ENCODE results near the gene MT1F. TPM values are rescaled to one million over a fixed set of nuclear protein-coding genes. Genes with fewer than 3 reads are reported as not detected.

MT1F gene
- total and polyA plus RNA-seq, 9 of the 15 experiments (the other 6 are each of a cell fraction or from before 2014, with no cell fraction given): 0.18 to 0.68 (median 0.29) TPM; not detected in 5

DNA sequence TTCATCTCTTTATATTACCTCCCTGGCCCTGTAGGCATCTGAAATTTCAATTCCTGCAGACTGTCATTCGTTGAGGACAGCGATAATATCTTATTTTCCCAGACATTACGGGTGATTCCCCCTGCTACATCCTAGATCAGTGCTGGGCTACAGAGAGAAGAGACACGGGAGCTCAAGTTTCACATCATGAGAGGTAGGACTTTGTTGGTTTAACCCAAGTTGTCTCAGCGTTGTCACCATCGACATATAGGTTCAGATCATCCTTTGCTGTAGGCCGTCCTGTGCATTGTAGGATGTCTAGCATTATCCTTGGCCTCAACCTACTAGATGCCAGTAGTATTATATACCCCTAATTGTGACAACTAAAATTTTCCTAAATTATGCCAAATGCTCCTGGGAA, 43.8 kb downstream of the MT1F start:
- Histone ChIP-seq H3K27ac (ENCODE audit: extremely low read depth, low read depth, low read length) (no peak overlapping the region), H3K4me2 (ENCODE audit: insufficient read depth, low read length) (no peak overlapping the region), H3K36me3 (ENCODE audit: control insufficient read depth, insufficient read depth, low read length) (no peaks in the 10 kb centered on the region), H3K9me3 (replicated peaks; ENCODE audit: control insufficient read depth, insufficient read depth, low read depth, low read length) (no peaks in the 10 kb centered on the region), H3K79me2 (ENCODE audit: control insufficient read depth, insufficient read depth, low read length) (no peaks in the 10 kb centered on the region), H3K9ac (ENCODE audit: insufficient read depth in 1 of 2, low read depth in 2 of 2, low read length in 2 of 2) (no peak overlapping the region), H2AFZ (ENCODE audit: low read depth, low read length) (no peak overlapping the region), H4K20me1 (replicated peaks; ENCODE audit: control insufficient read depth, insufficient read depth, low read length) (no peaks in the 10 kb centered on the region), H3K9me1 (ENCODE audit: control insufficient read depth, insufficient read depth, low read length) (no peaks in the 10 kb centered on the region), H3K4me1 (replicated peaks in 1 of 2; ENCODE audit: control insufficient read depth in 2 of 2, insufficient read depth in 2 of 2, low read length in 2 of 2) (no peaks in the 10 kb centered on the region), H3K27me3 (ENCODE audit: control insufficient read depth in 2 of 2, insufficient read depth in 2 of 2, low read length in 2 of 2) (peaks cover 0 to 19% of the 10 kb centered on the region in 2 experiments; a peak in 2 of 5 replicates), H3K4me3 (no peak overlapping the region)
- BruUV-seq (replicated peaks): no TSS peak
- TF ChIP-seq, protein P1, sequence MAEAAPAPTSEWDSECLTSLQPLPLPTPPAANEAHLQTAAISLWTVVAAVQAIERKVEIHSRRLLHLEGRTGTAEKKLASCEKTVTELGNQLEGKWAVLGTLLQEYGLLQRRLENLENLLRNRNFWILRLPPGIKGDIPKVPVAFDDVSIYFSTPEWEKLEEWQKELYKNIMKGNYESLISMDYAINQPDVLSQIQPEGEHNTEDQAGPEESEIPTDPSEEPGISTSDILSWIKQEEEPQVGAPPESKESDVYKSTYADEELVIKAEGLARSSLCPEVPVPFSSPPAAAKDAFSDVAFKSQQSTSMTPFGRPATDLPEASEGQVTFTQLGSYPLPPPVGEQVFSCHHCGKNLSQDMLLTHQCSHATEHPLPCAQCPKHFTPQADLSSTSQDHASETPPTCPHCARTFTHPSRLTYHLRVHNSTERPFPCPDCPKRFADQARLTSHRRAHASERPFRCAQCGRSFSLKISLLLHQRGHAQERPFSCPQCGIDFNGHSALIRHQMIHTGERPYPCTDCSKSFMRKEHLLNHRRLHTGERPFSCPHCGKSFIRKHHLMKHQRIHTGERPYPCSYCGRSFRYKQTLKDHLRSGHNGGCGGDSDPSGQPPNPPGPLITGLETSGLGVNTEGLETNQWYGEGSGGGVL (CRISPR knock-in tag; IDR thresholded peaks at IDR 0.05): no peak
- no peak for TF ChIP-seq PBX2 (CRISPR knock-in tag; IDR thresholded peaks at IDR 0.05; ENCODE audit: low read depth)
- no peak for TF ChIP-seq PBX2 (tag; conservative IDR thresholded peaks at IDR 0.05; ENCODE audit: low read depth)
- TF ChIP-seq ZNF740 (CRISPR knock-in tag; IDR thresholded peaks at IDR 0.05): no peak
- no peak for TF ChIP-seq ZNF740 (tag; IDR thresholded peaks at IDR 0.05)
- TF ChIP-seq MAFG (tag; conservative IDR thresholded peaks at IDR 0.05): no peak
- TF ChIP-seq XRCC5 (IDR thresholded peaks at IDR 0.05; ENCODE audit: low read depth, low read length): no peak
- no peak for TF ChIP-seq HNRNPH1 (optimal IDR thresholded peaks at IDR 0.05; ENCODE audit: low read depth, low read length)
- TF ChIP-seq DEAF1 (CRISPR knock-in tag; IDR thresholded peaks at IDR 0.05): no peak
- intact Hi-C loops (cut with micrococcal nuclease): no loop called here
- in situ Hi-C loops (cut with MboI): loop anchor here (5.0 kb wide), 1 partner anchor 124 kb away; no protein-coding TSS in a partner anchor
- ChIA-PET POLR2A (interaction anchor here (1.0 to 1.3 kb wide), 4 partner anchors 17 to 365 kb away, joined by 3 to 4 read pairs (median 3); no protein-coding TSS in a partner anchor), CTCF (ENCODE audit: low intra/inter-chr PET ratio) (interaction anchor here (0.7 to 2.2 kb wide), 6 partner anchors 28 to 368 kb away, joined by 3 to 26 read pairs (median 10); no protein-coding TSS in a partner anchor)
- DNase-seq (ENCODE audit: extremely low read depth in 1 of 4, low spot score in 3 of 4) (no peak), ATAC-seq (no peak), FAIRE-seq (no peak)
- WGBS (ENCODE audit: insufficient coverage, low coverage, missing lambda C conversion rate): 31% methylated on average over 7 of the region's 7 CpGs
